Measurements from ENCODE around the gene TRH.

The TRH gene

DNA sequence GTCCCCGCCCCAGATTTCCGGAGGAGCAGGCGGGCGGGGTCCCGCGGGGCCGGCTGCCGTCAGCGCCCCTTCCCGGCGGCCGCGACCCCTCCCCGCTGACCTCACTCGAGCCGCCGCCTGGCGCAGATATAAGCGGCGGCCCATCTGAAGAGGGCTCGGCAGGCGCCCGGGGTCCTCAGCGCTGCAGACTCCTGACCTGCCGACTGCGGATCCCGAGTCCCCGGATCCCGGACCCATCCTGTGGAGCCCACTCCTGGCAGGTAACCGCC is at the start of gene TRH:
TSS of gene TRH (plus strand) at position 157 of the 269 bp plus-strand sequence. CDS start 1,097 bp downstream, outside the sequence.
- DNase-seq = no peak

DNA sequence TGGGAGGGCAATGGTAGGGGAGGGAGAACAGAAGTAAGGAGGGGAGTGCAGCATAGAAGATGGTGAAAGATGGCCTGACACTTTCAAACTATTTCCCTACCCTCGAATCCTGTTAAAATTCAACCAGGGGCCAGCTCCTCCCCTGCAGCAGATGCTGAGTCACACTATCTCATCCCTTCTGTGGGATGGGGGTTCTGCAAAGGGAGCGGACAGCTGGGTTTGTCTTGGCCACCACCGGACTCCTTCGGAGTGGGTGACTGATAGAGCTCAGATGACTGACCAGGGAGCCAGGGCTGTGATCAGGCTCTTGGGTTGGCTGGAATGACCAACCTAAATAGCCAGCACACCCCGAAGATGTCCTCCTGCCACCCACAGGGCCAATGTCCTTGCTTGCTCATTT is 47.4 kb upstream of the TRH start:
- no peak for DNase-seq

DNA sequence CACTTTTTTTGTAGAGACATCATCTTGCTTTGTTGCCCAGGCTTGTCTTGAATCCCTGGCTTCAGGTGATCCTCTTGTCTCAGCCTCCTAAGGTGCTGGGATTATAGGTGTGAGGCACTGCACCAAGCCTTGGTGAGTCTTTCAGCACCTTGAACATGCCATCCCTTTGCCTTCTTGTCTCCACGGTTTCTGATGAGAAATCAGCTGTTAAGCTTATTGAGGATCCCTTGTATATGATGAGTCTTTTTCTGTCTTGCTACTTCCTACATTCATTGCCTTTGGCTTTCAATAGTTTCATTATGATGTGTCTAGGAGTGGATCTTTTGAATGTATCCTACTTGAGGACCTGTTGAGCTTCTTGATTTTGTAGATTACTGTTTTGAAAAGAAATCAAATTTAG is 45.1 kb upstream of the TRH start:
- no peak for DNase-seq

GRCh38 chr3:129933471-129933870 is 41.0 kb upstream of the TRH start:
- no peak for DNase-seq

GRCh38 chr3:129934234-129935123 is 40.0 kb upstream of the TRH start:
- DNase-seq = peak; percentile 14

DNA sequence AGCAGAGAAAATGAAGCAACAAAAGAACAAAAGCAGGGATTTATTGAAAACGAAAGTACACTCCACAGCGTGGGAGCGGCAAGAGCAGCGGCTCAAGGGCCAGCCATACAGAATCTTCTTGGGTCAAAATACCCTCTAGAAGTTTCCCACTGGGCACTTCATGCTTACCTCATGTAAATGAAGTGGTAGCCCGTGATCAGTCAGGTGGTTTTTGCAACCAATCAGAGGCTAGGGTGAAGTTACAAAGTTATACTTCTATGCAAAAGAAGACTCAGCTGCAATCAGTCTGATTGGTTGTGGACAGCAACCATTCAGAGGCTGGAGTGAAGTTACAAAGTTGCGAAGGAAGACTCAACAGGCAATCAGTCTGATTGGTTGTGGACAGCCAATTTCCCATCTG is 37.8 kb upstream of the TRH start:
- DNase-seq = peak; percentile 20

- no peak for DNase-seq
Observed at GRCh38 chr3:129937717-129938116, 36.8 kb upstream of the TRH start.

DNA sequence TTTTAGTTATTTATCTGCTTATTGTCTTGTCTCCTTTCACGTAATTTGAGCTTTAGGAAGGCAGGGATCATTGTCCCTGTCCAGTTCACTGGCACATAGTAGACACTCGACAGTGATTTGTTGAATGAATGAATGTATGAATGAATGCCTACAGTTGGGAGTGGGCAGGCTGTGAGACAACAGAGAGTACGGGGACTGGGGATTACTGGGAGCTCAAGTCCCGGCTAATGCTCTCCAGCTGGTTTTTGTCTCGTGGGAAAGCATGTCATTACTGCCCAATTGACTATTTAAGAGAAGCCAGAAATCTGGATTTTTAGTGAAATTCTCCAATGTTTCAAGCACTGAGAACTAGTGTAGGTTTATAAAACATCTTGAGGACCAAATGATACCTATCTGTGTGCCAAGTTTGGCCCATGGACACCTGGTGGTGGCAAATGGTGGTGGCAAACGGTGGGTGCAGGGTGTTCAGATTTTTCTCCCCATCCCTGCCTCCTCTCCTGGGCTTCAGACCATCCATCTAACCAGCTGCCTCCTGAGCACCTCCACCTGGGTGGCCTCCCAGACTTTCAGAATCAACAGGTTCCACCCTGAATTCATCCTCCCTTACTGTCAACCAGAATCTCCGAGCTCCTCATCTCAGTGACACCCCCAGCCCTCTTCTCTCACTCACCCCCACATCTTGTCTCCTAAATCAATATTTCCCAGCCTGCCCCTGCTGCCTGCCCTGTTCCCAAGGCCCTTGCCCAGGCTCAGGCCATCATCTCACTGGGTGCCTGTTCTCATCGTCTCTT is 36.2 kb upstream of the TRH start:
- no peak for DNase-seq

DNA sequence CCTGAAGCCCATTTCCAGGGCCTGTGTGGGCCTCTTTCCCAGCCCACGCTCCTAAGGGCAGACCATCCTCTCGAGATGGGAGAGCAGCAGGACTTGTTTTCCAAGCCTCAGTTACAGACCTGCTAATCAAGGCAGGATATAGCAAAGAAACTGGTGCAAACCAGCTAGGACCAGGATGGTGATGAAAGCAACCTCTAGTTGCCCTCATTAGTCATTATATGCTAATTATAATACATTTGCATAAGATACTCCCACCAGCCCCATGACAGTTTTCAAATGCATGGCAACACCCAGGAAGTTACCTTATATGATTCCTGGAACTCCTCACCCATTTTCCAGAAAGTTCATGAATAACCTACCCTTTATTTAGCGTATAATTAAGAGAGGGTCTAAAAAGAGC is 34.4 kb upstream of the TRH start:
- no peak for DNase-seq

DNA sequence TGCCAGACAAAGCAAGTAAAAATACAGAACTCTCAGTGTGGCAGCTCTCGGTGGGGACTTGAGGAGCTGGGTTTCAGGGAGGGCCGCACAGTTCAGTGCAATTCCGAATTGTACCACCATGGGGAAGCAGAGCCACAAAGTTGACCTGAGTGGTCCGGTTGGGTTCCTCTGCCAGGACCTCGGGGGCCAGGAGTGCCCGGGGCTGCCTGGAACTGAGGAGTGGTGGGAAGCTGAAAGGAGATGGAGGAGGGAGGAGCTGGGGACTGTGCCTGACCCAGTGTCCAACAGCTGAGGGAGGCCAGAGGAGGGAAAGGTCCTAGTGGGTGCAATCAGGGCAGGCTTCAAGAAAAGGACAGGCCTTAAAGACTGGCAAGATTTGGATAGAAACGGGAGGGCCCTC is 32.2 kb upstream of the TRH start:
- DNase-seq = peak; percentile 4

DNA sequence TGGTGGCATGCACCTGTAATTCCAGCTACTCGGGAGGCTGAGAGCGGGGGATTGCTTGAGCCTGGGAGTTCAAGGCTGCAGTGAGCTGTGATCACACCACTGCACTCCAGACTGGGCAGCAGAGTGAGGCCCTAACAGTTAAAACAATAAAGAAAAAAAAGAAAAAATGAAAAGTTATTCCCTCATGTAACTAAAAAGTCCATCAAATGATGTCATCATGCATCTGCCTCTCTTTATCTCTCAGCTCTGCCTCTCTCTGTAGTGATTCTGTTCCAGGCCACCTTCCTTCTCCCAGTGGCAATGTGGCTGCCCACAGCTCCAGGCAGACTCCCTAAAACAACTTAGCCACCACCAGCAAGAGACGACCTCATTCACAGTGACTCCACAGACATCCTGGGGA is 31.5 kb upstream of the TRH start:
- no peak for DNase-seq

GRCh38 chr3:129944709-129945108 is 29.8 kb upstream of the TRH start:
- DNase-seq = no peak

- DNase-seq = no peak
Observed at GRCh38 chr3:129947538-129948240, 26.8 kb upstream of the TRH start.

DNA sequence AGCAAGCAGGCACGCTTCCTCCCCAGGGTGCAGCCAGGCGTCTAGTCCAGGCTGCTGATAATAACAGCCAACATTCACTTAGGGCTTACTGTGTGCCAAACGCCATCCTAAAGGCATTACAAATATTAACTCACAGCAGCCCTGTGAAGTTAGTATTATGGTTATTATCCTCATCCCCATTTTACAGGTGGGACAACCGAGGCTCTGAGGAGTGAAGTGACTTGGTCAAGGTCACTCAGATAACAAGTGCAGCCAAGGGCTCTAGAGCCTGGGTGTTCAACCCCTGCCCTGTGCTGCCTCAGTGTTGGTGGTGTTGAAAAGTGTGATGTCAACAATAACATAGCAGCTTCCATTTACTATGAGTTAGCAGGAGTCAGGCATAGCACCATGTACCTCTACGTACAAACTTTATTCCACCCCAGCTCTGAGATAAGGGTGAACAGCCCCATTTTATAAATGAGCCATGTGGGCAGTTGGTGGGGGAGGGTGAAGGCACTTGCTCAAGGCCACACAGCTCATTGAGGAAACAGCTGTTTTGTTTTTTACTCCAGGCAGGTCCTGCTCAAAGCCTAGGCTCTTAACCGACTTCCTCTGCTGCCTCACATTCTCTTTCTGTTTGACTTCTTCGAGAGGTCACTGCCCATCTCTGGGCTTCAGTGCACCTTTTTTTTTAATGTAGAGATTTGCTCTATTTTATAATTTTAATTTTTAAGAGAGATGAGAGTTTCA is 24.0 kb upstream of the TRH start:
- DNase-seq = no peak

DNA sequence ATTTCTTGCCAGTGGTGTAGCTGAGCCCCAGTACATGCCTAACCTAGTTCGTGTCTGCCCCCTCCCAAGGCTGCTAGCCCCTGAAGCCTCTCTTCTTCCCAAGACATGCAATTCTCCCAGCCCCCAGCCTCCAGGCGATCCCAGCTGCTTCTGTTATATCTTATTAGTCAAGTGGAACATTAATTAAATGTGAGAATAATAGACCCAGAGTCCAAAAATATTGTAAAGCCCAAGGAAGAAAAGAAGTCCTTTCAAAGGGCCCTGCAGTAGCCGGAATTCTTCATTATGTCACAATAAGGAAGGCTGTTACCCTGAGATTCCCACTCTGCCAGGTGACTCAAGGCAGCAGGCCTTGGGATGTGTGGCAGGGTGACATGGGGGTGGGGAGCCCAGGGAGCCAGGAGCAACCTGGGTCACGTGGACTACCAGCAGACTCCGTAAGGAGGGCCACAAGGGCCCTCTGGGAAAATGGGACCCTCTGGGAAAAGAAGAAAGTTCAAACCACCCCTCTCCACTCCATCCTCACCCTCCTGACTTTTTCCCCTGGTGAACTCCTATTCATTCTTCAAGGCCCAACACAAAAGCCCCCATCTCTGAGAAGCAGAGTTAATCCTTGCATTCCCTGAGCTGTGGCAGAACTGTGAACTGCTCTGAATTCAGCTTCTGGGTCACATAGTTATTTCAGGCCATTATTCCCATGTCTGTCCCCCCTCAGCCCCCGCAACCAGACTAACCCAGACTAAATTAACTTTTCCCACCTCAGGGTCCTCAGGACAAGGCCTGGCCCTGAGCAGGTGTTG is 21.8 kb upstream of the TRH start:
- no peak for DNase-seq

DNA sequence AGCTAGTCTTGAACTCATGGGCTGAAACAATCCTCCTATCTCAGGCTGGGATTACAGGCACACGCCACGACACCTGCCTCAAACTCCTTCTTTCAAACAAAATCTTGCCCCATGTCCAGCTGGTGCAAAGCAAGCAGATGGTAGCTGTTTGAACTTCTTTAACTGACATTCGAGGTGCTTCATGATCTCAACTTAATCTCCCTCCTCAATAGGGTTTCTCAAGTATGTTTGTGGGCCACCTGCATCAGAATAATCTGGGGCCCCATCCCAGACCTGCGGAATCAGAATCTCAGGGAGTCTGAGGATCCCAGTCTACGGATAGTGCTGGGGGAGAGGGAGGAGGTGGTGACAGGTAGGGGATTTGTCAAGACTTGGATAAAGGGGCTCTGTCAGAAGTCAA is 20.9 kb upstream of the TRH start:
- DNase-seq = no peak

DNA sequence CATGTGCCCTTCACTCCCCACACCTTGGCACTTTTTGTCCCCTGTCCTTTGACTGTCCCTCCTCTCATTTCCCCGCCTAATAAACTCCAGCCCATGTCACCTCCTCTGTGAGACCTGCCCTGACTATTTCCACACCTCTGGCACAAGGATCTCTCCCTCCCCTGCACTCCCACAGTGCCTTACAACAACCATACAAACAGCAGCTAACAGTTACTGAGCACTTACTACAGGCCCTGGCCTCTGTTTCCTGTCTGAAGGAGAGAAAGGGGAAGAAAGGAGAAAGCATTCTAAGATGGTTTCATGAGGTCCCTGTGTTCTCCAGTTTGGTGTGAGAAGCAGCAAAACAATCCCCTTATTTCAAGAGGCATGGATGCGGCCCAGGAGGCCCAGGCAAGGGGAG is 20.0 kb upstream of the TRH start:
- no peak for DNase-seq

DNA sequence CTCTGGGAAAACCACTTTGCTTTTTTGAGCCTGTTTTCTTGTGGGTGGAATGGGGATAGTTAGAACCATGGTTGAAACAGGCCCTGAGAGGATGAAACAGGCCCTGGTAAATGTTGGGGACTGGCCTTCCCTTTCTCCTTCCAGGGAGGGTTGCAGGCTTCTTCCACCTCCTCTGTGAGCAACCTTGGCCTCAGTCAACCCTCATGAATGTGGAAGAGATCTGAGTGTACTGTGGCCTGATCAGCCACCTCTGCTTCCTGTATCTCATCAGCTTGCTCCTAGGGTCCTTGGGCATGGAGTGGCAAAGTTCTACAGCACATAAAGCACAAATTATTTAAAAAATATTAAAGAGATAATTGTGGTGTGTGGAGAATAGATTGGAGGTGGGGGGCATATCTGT is 17.6 kb upstream of the TRH start:
- no peak for DNase-seq

DNA sequence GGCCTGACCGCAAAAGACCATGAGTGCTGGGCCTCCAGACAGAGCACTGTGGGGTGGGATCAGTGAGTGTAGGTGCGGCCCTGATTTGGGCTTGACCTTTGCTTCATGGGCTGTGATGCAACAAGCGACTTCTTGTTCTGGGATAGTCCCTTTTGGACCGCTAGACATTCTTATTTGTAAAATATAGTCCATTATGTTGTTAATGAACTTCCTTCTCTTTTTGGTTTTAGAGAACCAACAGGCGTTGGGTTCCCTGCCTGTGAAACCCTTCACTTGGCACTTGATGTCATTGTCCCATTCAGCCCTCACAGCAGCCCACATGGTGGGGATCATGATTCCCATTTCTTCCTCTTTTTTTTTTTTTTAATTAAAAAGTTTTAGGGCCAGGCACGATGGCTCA is 15.8 kb upstream of the TRH start:
- no peak for DNase-seq

GRCh38 chr3:129961141-129961541 is 13.4 kb upstream of the TRH start:
- DNase-seq = no peak

GRCh38 chr3:129962600-129962999 is 11.9 kb upstream of the TRH start:
- DNase-seq = no peak

DNA sequence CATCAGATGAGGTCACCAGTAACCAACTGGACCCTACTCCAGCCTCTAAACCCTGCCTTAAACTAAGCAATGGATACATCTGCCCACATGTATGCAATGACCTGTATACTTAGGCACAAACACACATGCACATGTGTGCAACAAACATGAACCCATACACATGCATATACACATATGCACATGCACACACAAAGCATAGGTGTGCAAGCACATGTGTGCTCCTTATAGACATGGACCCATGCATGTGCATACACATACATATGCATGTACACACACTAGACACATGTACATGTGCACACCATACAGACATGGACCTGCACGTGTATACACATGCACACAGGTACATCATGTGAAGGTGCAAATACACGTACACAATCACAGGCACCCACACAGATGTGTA is 8.6 kb upstream of the TRH start:
- no peak for DNase-seq

Data from NCI-H2227 treated with DMSO at 0.1 percent for 48 hours (cell line).